ENCODE data around the gene DHRSX.

- TF ChIP-seq EZH2phosphoT487 (IDR thresholded peaks at IDR 0.05; ENCODE audit: insufficient read depth, low read depth) (no peak), EZH2 (IDR thresholded peaks at IDR 0.05; ENCODE audit: insufficient read depth, poor library complexity, severe bottlenecking) (no peak)
Observed at GRCh38 chrX:2342874-2343273, 157.9 kb downstream of the DHRSX start.

All from GM23248 (cell line).